HG03108 (cell line): Measurements from ENCODE around the gene EPHB2.

Experiments
- ATAC-seq: cut with Tn5 transposase; IDR thresholded peaks from one replicate; pipeline ENCODE4 v1.9.1; 2021; ENCODE audit warnings: moderate library complexity; ENCODE audit not compliant: unreplicated experiment

EPHB2 gene

GRCh38 chr1:22875841-22876240 is 165.2 kb downstream of the EPHB2 start:
- no peak for ATAC-seq

GRCh38 chr1:22876359-22877111 is 165.9 kb downstream of the EPHB2 start:
- ATAC-seq: no peak

- no peak for ATAC-seq
Measured at GRCh38 chr1:22877112-22877915, 166.7 kb downstream of the EPHB2 start.

- no peak for ATAC-seq
Measured at GRCh38 chr1:22877980-22878379, 167.3 kb downstream of the EPHB2 start.

- ATAC-seq: no peak
Measured at GRCh38 chr1:22878626-22879025, 168.0 kb downstream of the EPHB2 start.

- ATAC-seq: no peak
Measured at GRCh38 chr1:22879445-22879844, 168.8 kb downstream of the EPHB2 start.

- ATAC-seq: no peak
Measured at GRCh38 chr1:22880174-22880601, 169.5 kb downstream of the EPHB2 start.

GRCh38 chr1:22883406-22883805 is 172.8 kb downstream of the EPHB2 start:
- ATAC-seq: no peak

- no peak for ATAC-seq
Measured at GRCh38 chr1:22884806-22885530, 174.3 kb downstream of the EPHB2 start.

- ATAC-seq: no peak
Measured at GRCh38 chr1:22886211-22886610, 175.6 kb downstream of the EPHB2 start.

- ATAC-seq: no peak
Measured at GRCh38 chr1:22887491-22887890, 176.9 kb downstream of the EPHB2 start.

GRCh38 chr1:22888320-22889075 is 177.9 kb downstream of the EPHB2 start:
- no peak for ATAC-seq

- ATAC-seq: no peak
Measured at GRCh38 chr1:22889213-22889827, 178.7 kb downstream of the EPHB2 start.

- no peak for ATAC-seq
Measured at GRCh38 chr1:22892789-22893188, 182.2 kb downstream of the EPHB2 start.

- no peak for ATAC-seq
Measured at GRCh38 chr1:22893292-22893691, 182.7 kb downstream of the EPHB2 start.

- no peak for ATAC-seq
Measured at GRCh38 chr1:22895357-22895756, 184.7 kb downstream of the EPHB2 start.

GRCh38 chr1:22896184-22896583 is 185.5 kb downstream of the EPHB2 start:
- no peak for ATAC-seq

GRCh38 chr1:22900451-22900850 is 189.8 kb downstream of the EPHB2 start:
- ATAC-seq: no peak

- no peak for ATAC-seq
Measured at GRCh38 chr1:22903113-22903512, 192.5 kb downstream of the EPHB2 start.

GRCh38 chr1:22906968-22907367 is 196.3 kb downstream of the EPHB2 start:
- ATAC-seq: no peak
